GM19452 (cell line): Measurements from ENCODE around the gene H6PD.

ENCODE experiments used
- ATAC-seq: cut with Tn5 transposase; IDR thresholded peaks from one replicate; pipeline ENCODE4 v1.9.1; 2021; ENCODE audit not compliant: unreplicated experiment

Gene H6PD

GRCh38 chr1:9234223-9235095 lies at the start of gene H6PD:
Gene H6PD, plus strand, starts transcription at chr1:9234774. Its CDS starts 10,161 bp downstream, at chr1:9244935.
- peak; percentile 75 for ATAC-seq

GRCh38 chr1:9186082-9186859 lies 48.3 kb upstream of the H6PD start:
- no peak for ATAC-seq

- no peak for ATAC-seq
Measured at GRCh38 chr1:9187004-9187403, 47.6 kb upstream of the H6PD start.

- ATAC-seq = no peak
Measured at GRCh38 chr1:9190234-9190633, 44.3 kb upstream of the H6PD start.

GRCh38 chr1:9191231-9191630 lies 43.3 kb upstream of the H6PD start:
- ATAC-seq = no peak

GRCh38 chr1:9192578-9193232 lies 41.9 kb upstream of the H6PD start:
- no peak for ATAC-seq

GRCh38 chr1:9193233-9193625 lies 41.3 kb upstream of the H6PD start:
- no peak for ATAC-seq

- ATAC-seq = no peak
Measured at GRCh38 chr1:9194024-9194423, 40.5 kb upstream of the H6PD start.

GRCh38 chr1:9195651-9196050 lies 38.9 kb upstream of the H6PD start:
- ATAC-seq = no peak

GRCh38 chr1:9196129-9197040 lies 38.2 kb upstream of the H6PD start:
- ATAC-seq = no peak

GRCh38 chr1:9197186-9198099 lies 37.1 kb upstream of the H6PD start:
- ATAC-seq = no peak

GRCh38 chr1:9198538-9199361 lies 35.8 kb upstream of the H6PD start:
- ATAC-seq = no peak

- ATAC-seq = no peak
Measured at GRCh38 chr1:9200441-9200840, 34.1 kb upstream of the H6PD start.

- ATAC-seq = no peak
Measured at GRCh38 chr1:9201401-9202239, 33.0 kb upstream of the H6PD start.

GRCh38 chr1:9202240-9202870 lies 32.2 kb upstream of the H6PD start:
- ATAC-seq = no peak

- no peak for ATAC-seq
Measured at GRCh38 chr1:9203511-9203982, 31.0 kb upstream of the H6PD start.

- no peak for ATAC-seq
Measured at GRCh38 chr1:9204156-9204720, 30.3 kb upstream of the H6PD start.
